ENCODE measurements around the gene CXorf49. TPM values are rescaled to one million over a fixed set of nuclear protein-coding genes. Genes with fewer than 3 reads are reported as not detected.
"Not testable (repeated sequence)": the region's sequence is repeated elsewhere in the genome, so short reads cannot be mapped to it uniquely, and the experiment has no call there.

CXorf49 gene
- total and polyA plus RNA-seq, 8 donors = 0.43 TPM; not detected in 7

- H3K27me3 ChIP-seq; intact Hi-C loops (cut with DNase I); H3K27ac ChIP-seq; H3K9me3 ChIP-seq; H3K4me3 ChIP-seq; H3K4me1 ChIP-seq; DNase-seq; H3K36me3 ChIP-seq: not testable (repeated sequence)
- peak; percentile 62 for ATAC-seq
Measured at GRCh38 chrX:71698299-71699022, 19.6 kb downstream of the CXorf49 start.

- DNase-seq; H3K9me3 ChIP-seq; H3K4me3 ChIP-seq; H3K27me3 ChIP-seq; H3K27ac ChIP-seq; intact Hi-C loops (cut with DNase I); H3K4me1 ChIP-seq; H3K36me3 ChIP-seq: not testable (repeated sequence)
- ATAC-seq = peak; percentile 54
Measured at GRCh38 chrX:71697466-71698298, 20.4 kb downstream of the CXorf49 start.

- H3K27ac ChIP-seq; H3K4me3 ChIP-seq; intact Hi-C loops (cut with DNase I); DNase-seq; H3K36me3 ChIP-seq; H3K27me3 ChIP-seq; H3K4me1 ChIP-seq; H3K9me3 ChIP-seq: not testable (repeated sequence)
- ATAC-seq = peak; percentile 74
Measured at GRCh38 chrX:71696641-71697465, 21.2 kb downstream of the CXorf49 start.

- Histone ChIP-seq H3K27me3 (peaks cover 0 to 4% of the 10 kb centered on the region in 2 donors), H3K4me1 (no peaks in the 10 kb centered on the region), H3K4me3 (no peak overlapping the region), H3K36me3 (no peaks in the 10 kb centered on the region), H3K9me3 (no peaks in the 10 kb centered on the region), H3K27ac (no peak overlapping the region)
- intact Hi-C loops (cut with DNase I) = no loop called here
- DNase-seq = no peak
- no peak for TF ChIP-seq CTCF (IDR thresholded peaks at IDR 0.05)
- no peak for ATAC-seq
Measured at GRCh38 chrX:71679575-71680207, 38.4 kb downstream of the CXorf49 start.

GRCh38 chrX:71677195-71677594, 40.9 kb downstream of the CXorf49 start:
- H3K36me3 ChIP-seq; intact Hi-C loops (cut with DNase I); H3K9me3 ChIP-seq; DNase-seq; H3K4me3 ChIP-seq; H3K27ac ChIP-seq; H3K27me3 ChIP-seq; H3K4me1 ChIP-seq; ATAC-seq: not testable (repeated sequence)

GRCh38 chrX:71676068-71676795, 41.9 kb downstream of the CXorf49 start:
- H3K9me3 ChIP-seq; H3K4me3 ChIP-seq; H3K27me3 ChIP-seq; H3K4me1 ChIP-seq; H3K27ac ChIP-seq; ATAC-seq; intact Hi-C loops (cut with DNase I); H3K36me3 ChIP-seq: not testable (repeated sequence)
- DNase-seq = peak in 2 of 4 donors; percentile 18 to 34

GRCh38 chrX:71675636-71676035, 42.4 kb downstream of the CXorf49 start:
- intact Hi-C loops (cut with DNase I); H3K4me3 ChIP-seq; H3K27ac ChIP-seq; H3K36me3 ChIP-seq; H3K4me1 ChIP-seq; ATAC-seq; H3K9me3 ChIP-seq; H3K27me3 ChIP-seq: not testable (repeated sequence)
- peak in 1 of 4 donors; percentile 24 for DNase-seq
